ENCODE measurements around the gene GYS1.

GRCh38 chr19:48968813-48969218 lies 24.3 kb downstream of the GYS1 start:
- TF ChIP-seq CTCF (IDR thresholded peaks at IDR 0.05; ENCODE audit: insufficient read depth, low read length), result no peak
- TF ChIP-seq SPI1 (IDR thresholded peaks at IDR 0.05; ENCODE audit: borderline replicate concordance, low read depth), result no peak
- TF ChIP-seq GABPA (IDR thresholded peaks at IDR 0.05; ENCODE audit: low read depth), result no peak
- no peak for TF ChIP-seq POLR2AphosphoS5 (IDR thresholded peaks at IDR 0.05; ENCODE audit: low read depth)
